ENCODE data around the gene MGLL.

MGLL gene

DNA sequence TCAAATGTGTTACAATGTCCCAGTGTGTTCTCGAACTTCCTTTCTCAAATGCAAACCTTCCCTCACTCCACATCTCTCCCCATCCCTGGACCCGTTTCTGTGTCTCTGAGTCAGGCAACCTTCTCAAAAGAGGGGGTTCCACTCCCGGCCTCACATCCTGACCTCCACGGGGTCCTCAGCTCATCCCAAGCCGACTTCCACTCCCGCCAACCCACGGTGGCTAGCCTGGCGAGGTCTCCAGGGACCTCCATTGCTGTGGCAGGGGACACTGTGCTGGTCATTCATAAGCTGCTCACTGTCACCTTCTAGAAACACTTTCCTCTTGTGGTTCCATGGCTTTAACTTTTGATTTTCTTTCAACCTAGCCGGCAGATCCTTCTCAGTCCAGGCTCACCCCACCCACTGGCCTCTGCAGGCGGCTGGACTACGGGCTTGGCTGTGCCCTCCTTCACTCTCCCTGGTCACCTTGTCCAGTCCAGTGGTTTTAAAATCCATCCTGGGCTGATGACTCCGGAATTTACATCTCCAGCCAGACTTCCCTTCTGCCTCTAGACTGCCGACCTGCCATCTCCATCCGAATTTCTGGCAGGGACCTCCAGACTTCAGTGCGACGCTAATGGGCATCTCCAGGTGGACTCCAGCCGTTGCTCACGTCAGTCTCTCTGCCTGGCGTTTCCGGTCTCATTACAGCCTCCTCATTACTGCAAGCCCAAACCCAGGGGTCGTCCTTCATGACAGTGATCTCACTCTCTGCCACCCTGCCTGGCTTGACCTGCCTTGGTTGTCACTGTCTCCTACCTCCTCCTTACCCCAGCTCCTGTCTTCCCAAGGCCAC lies 129.6 kb downstream of the MGLL start:
- H3K4ac ChIP-seq (ENCODE audit: low read depth, low read length), result no peak overlapping the region
- H3K4me1 ChIP-seq (ENCODE audit: control insufficient read depth in 1 of 2, insufficient read depth in 2 of 2, low read length in 2 of 2), result peaks cover 16 to 37% of the 10 kb centered on the region in 2 experiments
- no peak overlapping the region for H3K4me3 ChIP-seq (ENCODE audit: low read depth, low read length)
- no peak overlapping the region for H4K8ac ChIP-seq (ENCODE audit: low read depth, low read length)
- peaks cover 18% of the 10 kb centered on the region for H3K79me1 ChIP-seq (ENCODE audit: low read length)
- H3K36me3 ChIP-seq (ENCODE audit: control insufficient read depth in 1 of 2, insufficient read depth in 2 of 2, low read length in 2 of 2), result no peaks in the 10 kb centered on the region
- H3K14ac ChIP-seq (ENCODE audit: low read length), result no peak overlapping the region
- H3K9me3 ChIP-seq (ENCODE audit: insufficient read depth, low read depth, low read length), result peaks cover 2% of the 10 kb centered on the region
- no peak overlapping the region for H3K18ac ChIP-seq (ENCODE audit: low read length)
- no peak overlapping the region for H3K9ac ChIP-seq (ENCODE audit: low read length)
- H3K79me2 ChIP-seq (ENCODE audit: control insufficient read depth, insufficient read depth, low read length, poor library complexity), result peaks cover 3% of the 10 kb centered on the region
- no peak overlapping the region for H3K27ac ChIP-seq (ENCODE audit: low read depth, low read length)
- no peak overlapping the region for H2BK12ac ChIP-seq (ENCODE audit: low read length)
- no peak overlapping the region for H3K23ac ChIP-seq (ENCODE audit: low read length)
- DNase-seq, result no peak
- no CpG with 5 or more reads among the region's 21 CpGs for WGBS (ENCODE audit: extremely low coverage, insufficient coverage, insufficient read length)
- H2BK120ac ChIP-seq (ENCODE audit: insufficient read depth, low read length, poor library complexity), result no peak overlapping the region
- H3K27me3 ChIP-seq (ENCODE audit: insufficient read depth, low read length), result no peaks in the 10 kb centered on the region
- no peak overlapping the region for H4K91ac ChIP-seq (ENCODE audit: low read depth, low read length)
- H2BK5ac ChIP-seq (ENCODE audit: low read depth, low read length, poor library complexity), result no peak overlapping the region
- no peak overlapping the region for H3K4me2 ChIP-seq (ENCODE audit: low read length)
- no peak overlapping the region for H2AFZ ChIP-seq (ENCODE audit: insufficient read depth, low read length, poor library complexity)
- H2AK5ac ChIP-seq (ENCODE audit: low read length), result no peak overlapping the region
- H4K12ac ChIP-seq (ENCODE audit: low read depth, low read length), result no peak overlapping the region

DNA sequence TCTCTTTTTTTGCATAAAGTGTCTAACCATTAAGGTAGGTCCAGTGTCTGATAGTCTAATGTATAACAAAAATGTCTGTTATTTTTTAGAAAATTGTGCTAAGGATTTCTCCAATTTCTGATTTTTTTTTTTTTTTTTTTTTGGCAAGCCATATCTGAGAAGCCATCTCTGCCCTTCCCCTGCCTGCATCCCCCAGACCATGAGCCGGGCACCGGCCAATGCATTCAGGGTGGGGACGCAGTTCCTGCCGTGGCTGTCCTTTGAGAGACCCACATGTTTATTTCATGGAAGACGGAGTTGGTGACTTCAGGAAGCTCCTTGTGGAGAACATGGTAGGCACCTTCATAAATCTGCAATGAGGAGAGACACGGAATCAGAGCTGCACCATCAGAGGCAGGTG lies 130.3 kb downstream of the MGLL start:
- Histone ChIP-seq H4K12ac (ENCODE audit: low read depth, low read length) (no peak overlapping the region), H3K79me1 (ENCODE audit: low read length) (peaks cover 15% of the 10 kb centered on the region), H3K23ac (ENCODE audit: low read length) (no peak overlapping the region), H3K4me1 (ENCODE audit: control insufficient read depth in 1 of 2, insufficient read depth in 2 of 2, low read length in 2 of 2) (peaks cover 15 to 33% of the 10 kb centered on the region in 2 experiments), H3K79me2 (ENCODE audit: control insufficient read depth, insufficient read depth, low read length, poor library complexity) (peaks cover 3% of the 10 kb centered on the region), H2BK120ac (ENCODE audit: insufficient read depth, low read length, poor library complexity) (no peak overlapping the region), H3K4me2 (ENCODE audit: low read length) (no peak overlapping the region), H2BK12ac (ENCODE audit: low read length) (no peak overlapping the region), H2AK5ac (ENCODE audit: low read length) (no peak overlapping the region), H4K8ac (ENCODE audit: low read depth, low read length) (no peak overlapping the region), H2AFZ (ENCODE audit: insufficient read depth, low read length, poor library complexity) (no peak overlapping the region), H3K4me3 (ENCODE audit: low read depth, low read length) (no peak overlapping the region), H3K14ac (ENCODE audit: low read length) (no peak overlapping the region), H3K9ac (ENCODE audit: low read length) (no peak overlapping the region), H3K4ac (ENCODE audit: low read depth, low read length) (no peak overlapping the region), H3K36me3 (ENCODE audit: control insufficient read depth in 1 of 2, insufficient read depth in 2 of 2, low read length in 2 of 2) (no peaks in the 10 kb centered on the region), H3K9me3 (ENCODE audit: insufficient read depth, low read depth, low read length) (peaks cover 2% of the 10 kb centered on the region), H3K27me3 (ENCODE audit: insufficient read depth, low read length) (no peaks in the 10 kb centered on the region), H3K18ac (ENCODE audit: low read length) (no peak overlapping the region), H2BK5ac (ENCODE audit: low read depth, low read length, poor library complexity) (no peak overlapping the region), H4K91ac (ENCODE audit: low read depth, low read length) (no peak overlapping the region), H3K27ac (ENCODE audit: low read depth, low read length) (no peak overlapping the region)
- DNase-seq, result no peak
- WGBS (ENCODE audit: extremely low coverage, insufficient coverage, insufficient read length), result no CpG with 5 or more reads among the region's 6 CpGs

DNA sequence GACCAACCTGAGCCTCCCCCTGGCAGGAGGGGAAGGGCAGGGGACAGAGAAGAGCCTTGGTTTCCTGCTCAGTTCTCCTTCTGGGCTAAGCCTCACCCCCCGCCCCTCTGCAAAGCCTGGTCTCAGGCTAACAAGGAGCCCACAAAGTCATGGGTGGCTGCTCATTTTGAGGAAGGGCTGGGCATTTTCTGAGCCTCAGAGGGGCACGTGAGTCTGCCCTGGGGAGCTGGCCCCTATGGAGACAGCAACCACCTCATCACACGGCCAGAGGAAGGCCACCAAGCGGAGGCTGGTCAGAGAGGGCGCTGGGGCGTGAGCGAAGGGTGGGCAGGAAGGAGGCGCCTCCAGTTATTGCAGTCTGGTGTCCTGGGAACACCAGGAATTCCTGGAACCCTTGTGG lies 130.8 kb downstream of the MGLL start:
- no peak overlapping the region for H3K4ac ChIP-seq (ENCODE audit: low read depth, low read length)
- no peak overlapping the region for H3K23ac ChIP-seq (ENCODE audit: low read length)
- peaks cover 3% of the 10 kb centered on the region for H3K79me2 ChIP-seq (ENCODE audit: control insufficient read depth, insufficient read depth, low read length, poor library complexity)
- H3K4me2 ChIP-seq (ENCODE audit: low read length), result no peak overlapping the region
- H2AK5ac ChIP-seq (ENCODE audit: low read length), result peak overlapping the region; percentile 18
- H4K91ac ChIP-seq (ENCODE audit: low read depth, low read length), result peak overlapping the region; percentile 71
- H3K27ac ChIP-seq (ENCODE audit: low read depth, low read length), result no peak overlapping the region
- H3K4me1 ChIP-seq (ENCODE audit: control insufficient read depth in 1 of 2, insufficient read depth in 2 of 2, low read length in 2 of 2), result peaks cover 13 to 28% of the 10 kb centered on the region in 2 experiments
- no peaks in the 10 kb centered on the region for H3K36me3 ChIP-seq (ENCODE audit: control insufficient read depth in 1 of 2, insufficient read depth in 2 of 2, low read length in 2 of 2)
- no peak overlapping the region for H2BK5ac ChIP-seq (ENCODE audit: low read depth, low read length, poor library complexity)
- no CpG with 5 or more reads among the region's 8 CpGs for WGBS (ENCODE audit: extremely low coverage, insufficient coverage, insufficient read length)
- H3K4me3 ChIP-seq (ENCODE audit: low read depth, low read length), result no peak overlapping the region
- H3K14ac ChIP-seq (ENCODE audit: low read length), result peak overlapping the region; percentile 38
- peaks cover 15% of the 10 kb centered on the region for H3K79me1 ChIP-seq (ENCODE audit: low read length)
- H4K12ac ChIP-seq (ENCODE audit: low read depth, low read length), result no peak overlapping the region
- peak overlapping the region; percentile 48 for H2BK12ac ChIP-seq (ENCODE audit: low read length)
- H2BK120ac ChIP-seq (ENCODE audit: insufficient read depth, low read length, poor library complexity), result peak overlapping the region; percentile 14
- H3K9ac ChIP-seq (ENCODE audit: low read length), result no peak overlapping the region
- H4K8ac ChIP-seq (ENCODE audit: low read depth, low read length), result peak overlapping the region; percentile 30
- no peak overlapping the region for H3K18ac ChIP-seq (ENCODE audit: low read length)
- H3K9me3 ChIP-seq (ENCODE audit: insufficient read depth, low read depth, low read length), result peaks cover 2% of the 10 kb centered on the region
- H2AFZ ChIP-seq (ENCODE audit: insufficient read depth, low read length, poor library complexity), result peak overlapping the region; percentile 10
- no peaks in the 10 kb centered on the region for H3K27me3 ChIP-seq (ENCODE audit: insufficient read depth, low read length)
- no peak for DNase-seq

DNA sequence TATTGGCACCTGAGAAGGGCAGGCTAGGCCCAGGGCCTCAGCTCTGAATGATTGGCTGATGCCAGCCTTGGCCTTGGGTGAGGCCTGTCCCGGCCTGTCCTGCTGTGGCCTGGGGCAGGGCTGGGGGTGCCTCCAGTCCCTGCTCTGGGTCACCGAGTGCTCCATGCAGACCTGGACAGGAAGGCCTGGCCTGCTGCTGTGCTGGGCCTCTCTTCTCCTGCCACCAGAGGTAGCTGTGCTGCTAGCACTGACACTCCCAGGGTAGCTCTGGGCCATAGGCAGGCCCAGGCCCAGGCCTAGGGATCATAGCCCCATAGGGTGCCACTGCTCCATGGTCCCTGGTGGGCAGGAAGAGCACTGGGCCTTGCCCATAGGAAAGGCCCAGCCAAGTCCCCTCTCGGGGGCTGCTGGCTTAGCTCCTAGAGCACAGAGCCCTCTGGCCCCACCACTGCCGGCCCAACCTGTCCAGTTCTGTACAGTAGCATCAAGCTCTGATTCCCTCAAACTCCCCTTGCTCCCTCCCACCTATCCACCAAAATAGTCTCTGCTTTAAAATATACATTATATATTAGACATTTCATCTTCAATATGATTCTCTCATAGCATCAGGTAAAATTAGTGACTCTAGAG lies 131.4 kb downstream of the MGLL start:
- Histone ChIP-seq H3K4ac (ENCODE audit: low read depth, low read length) (no peak overlapping the region), H2BK12ac (ENCODE audit: low read length) (peak overlapping the region; percentile 48), H3K23ac (ENCODE audit: low read length) (no peak overlapping the region), H3K36me3 (ENCODE audit: control insufficient read depth in 1 of 2, insufficient read depth in 2 of 2, low read length in 2 of 2) (no peaks in the 10 kb centered on the region), H3K4me1 (ENCODE audit: control insufficient read depth in 1 of 2, insufficient read depth in 2 of 2, low read length in 2 of 2) (peaks cover 13 to 28% of the 10 kb centered on the region in 2 experiments), H3K4me3 (ENCODE audit: low read depth, low read length) (no peak overlapping the region), H3K27me3 (ENCODE audit: insufficient read depth, low read length) (no peaks in the 10 kb centered on the region), H4K8ac (ENCODE audit: low read depth, low read length) (peak overlapping the region; percentile 24), H4K12ac (ENCODE audit: low read depth, low read length) (peak overlapping the region; percentile 58), H3K14ac (ENCODE audit: low read length) (peak overlapping the region; percentile 38), H3K9ac (ENCODE audit: low read length) (no peak overlapping the region), H2BK5ac (ENCODE audit: low read depth, low read length, poor library complexity) (peak overlapping the region; percentile 43), H3K4me2 (ENCODE audit: low read length) (no peak overlapping the region), H3K9me3 (ENCODE audit: insufficient read depth, low read depth, low read length) (peaks cover 2% of the 10 kb centered on the region), H3K18ac (ENCODE audit: low read length) (peak overlapping the region; percentile 20), H3K79me1 (ENCODE audit: low read length) (peaks cover 15% of the 10 kb centered on the region), H3K27ac (ENCODE audit: low read depth, low read length) (peak overlapping the region; percentile 74), H2BK120ac (ENCODE audit: insufficient read depth, low read length, poor library complexity) (peak overlapping the region; percentile 43), H4K91ac (ENCODE audit: low read depth, low read length) (peak overlapping the region; percentile 71), H2AFZ (ENCODE audit: insufficient read depth, low read length, poor library complexity) (no peak overlapping the region), H3K79me2 (ENCODE audit: control insufficient read depth, insufficient read depth, low read length, poor library complexity) (peaks cover 3% of the 10 kb centered on the region), H2AK5ac (ENCODE audit: low read length) (no peak overlapping the region)
- WGBS (ENCODE audit: extremely low coverage, insufficient coverage, insufficient read length), result no CpG with 5 or more reads among the region's 4 CpGs
- peak; percentile 46 to 50 for DNase-seq

Data from trophoblast cell (in vitro differentiated cells and primary cell).